GM20000 (cell line): ENCODE measurements around the gene AMPD2.

ENCODE experiments used
- DNase-seq: peaks from one replicate; pipeline ENCODE4 v3.0.0; 2012; ENCODE audit warnings: low spot score
- CTCF ChIP-seq: IDR thresholded peaks from 2 replicates; pipeline ENCODE4 v1.5.1; 2012; ENCODE audit warnings: mild to moderate bottlenecking, control low read depth; ENCODE audit errors: extremely low read depth, missing control alignments

The AMPD2 gene

GRCh38 chr1:109632671-109633346 is 13.2 kb downstream of the AMPD2 start:
- no peak for TF ChIP-seq CTCF
- DNase-seq: no peak

GRCh38 chr1:109634292-109634691 is 14.7 kb downstream of the AMPD2 start:
- no peak for TF ChIP-seq CTCF
- peak; percentile 24 for DNase-seq

GRCh38 chr1:109634771-109635750 is 15.4 kb downstream of the AMPD2 start:
- TF ChIP-seq CTCF: no peak

GRCh38 chr1:109635862-109636200 is 16.2 kb downstream of the AMPD2 start:
- TF ChIP-seq CTCF: no peak

More at GRCh38 chr1:109634771-109635750, 15.4 kb downstream of the AMPD2 start:
- no peak for DNase-seq

GRCh38 chr1:109636201-109636952 is 16.7 kb downstream of the AMPD2 start:
- no peak for DNase-seq

More at GRCh38 chr1:109635862-109636200, 16.2 kb downstream of the AMPD2 start:
- DNase-seq: no peak

GRCh38 chr1:109637446-109637845 is 17.8 kb downstream of the AMPD2 start:
- no peak for TF ChIP-seq CTCF
- no peak for DNase-seq

More at GRCh38 chr1:109636201-109636952, 16.7 kb downstream of the AMPD2 start:
- no peak for TF ChIP-seq CTCF
